Measurements from ENCODE around the gene OLR1.

OLR1 gene

DNA sequence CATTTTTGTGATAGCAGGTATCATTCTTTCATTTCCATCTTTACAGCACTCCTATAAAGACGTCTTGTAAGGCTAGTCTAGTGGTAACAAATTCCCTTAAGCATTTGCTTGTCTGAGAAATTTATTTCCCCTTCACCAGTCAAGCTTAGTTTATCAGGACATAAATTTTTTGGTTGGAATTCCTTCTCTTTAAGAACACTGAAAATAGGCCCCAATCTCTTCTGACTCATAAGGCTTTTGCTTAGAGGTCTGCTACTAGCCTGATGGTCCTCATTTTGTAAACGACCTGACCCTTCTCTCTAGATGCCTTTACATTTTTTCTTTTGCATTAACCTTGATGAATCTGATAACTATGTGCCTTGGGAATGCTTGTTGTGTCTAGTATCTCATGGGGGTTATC, 20.3 kb downstream of the OLR1 start:
- no peak for DNase-seq

DNA sequence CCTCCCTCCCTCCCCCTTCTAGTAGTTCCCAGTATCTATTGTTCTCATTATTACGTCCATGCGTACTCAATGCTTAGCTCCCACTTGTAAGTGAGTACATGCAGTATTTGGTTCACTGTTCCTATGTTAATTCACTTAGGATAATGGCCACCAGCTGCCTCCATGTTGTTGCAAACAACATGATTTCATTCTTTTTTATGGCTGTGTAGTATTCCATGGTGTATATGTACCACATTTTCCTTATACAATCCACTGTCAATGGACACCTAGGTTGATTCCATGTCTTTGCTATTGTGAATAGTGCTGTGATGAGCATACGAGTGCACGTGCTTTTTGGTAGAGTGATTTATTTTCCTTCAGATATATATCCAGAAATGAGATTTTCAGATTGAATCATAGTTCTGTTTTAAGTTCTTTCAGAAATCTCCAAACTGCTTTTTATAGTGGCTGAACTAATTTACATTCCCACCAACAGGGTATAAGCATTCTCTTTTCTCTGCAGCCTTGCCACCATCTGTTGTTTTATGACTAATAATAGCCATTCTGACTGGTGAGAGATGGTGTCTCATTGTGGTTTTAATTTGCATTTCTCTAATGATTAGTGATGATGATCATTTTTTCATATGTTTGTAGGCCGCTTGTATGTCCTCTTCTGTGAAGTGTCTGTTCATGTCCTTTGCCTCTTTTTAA, 24.1 kb downstream of the OLR1 start:
- no peak for DNase-seq

DNA sequence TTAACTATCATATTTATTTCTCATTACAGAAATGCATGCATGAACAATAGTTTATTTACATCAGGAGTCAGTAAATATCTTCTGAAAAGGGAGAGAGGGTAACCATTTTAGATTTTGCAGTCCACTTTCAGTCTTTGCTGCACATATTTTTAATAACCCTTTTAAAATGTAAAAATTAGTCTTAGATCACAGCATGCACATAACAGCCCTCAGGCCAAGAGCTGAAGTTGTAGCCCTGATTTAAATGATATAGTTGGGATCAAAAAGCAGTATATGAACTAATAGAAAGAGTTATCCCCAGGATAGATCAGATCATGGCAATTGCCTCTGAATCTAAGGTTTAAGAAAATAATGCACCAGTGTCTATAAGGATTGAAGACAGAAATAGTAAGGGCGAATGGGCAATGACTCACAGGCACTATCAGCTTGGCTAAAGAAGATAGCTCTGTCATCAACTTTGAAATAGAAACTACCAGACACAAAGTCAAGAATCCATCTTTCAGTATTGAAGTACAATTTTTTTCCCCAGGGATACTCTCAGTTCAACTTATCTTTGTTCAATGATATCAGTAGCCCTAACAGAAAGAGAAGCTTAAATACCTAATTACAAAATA, 28.8 kb downstream of the OLR1 start:
- DNase-seq, result no peak

DNA sequence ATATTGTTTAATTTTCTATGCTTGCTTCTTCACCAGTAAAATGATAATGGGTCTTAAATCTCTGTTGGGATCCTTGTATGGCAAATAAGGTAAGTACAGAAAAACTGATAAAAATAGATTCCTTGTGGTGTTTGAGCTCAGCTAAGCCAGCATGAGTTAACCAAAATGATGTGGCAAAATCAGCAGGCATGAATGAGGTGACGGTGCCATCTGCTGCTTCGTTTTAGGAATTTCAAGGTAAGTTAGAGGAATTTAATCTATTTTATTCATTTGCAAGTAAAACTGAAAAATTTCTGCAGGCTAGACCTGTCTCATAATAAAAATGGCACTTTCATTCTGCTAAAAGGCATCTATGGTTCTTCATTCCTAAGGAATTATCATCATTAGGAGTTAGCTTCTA, 31.9 kb downstream of the OLR1 start:
- peak in 1 of 2 experiments; percentile 34 for DNase-seq

DNA sequence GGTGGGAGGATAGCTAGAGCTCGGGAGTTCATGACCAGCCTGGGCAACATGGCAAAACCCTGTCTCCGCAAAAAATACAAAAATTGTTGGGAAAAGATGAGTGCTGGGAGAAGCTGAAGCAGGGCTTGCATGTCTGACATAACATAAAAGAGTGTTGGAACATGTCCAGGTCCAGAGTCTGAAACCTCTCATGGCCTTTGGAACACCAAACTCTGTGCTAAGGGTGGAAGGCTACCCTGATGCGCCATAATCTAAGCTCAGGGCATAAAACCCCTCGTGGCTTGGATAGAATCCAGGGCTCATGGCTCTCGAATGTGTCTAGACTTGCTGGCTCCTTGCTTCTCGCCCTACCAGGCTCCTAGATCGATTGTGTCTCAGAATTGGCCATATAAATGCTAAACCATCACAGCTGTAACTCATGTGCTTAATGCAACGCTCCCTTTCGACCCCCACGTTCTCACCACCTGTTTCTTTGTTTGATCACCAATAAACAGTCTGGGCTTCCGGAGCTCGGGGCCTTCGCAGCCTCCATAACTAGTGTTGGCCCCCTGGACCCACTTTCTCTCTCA, 35.2 kb downstream of the OLR1 start:
- no peak for DNase-seq

DNA sequence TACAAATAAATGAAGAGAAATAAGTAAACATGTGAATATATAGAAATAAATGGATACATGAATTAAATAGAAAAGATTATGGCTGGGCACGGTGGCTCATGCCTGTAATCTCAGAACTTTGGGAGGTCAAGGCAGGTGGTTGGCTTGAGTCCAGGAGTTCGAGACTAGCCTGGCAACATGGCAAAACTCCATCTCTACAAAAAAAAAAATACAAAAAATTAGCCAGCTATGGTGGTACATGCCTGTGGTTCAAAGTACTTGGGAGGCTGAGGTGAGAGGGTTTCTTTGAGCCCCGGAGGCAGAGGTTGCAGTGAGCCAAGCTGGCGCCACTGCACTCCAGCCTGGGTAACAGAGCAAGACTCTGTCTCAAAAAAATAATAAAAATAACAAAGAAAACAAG, 36.8 kb downstream of the OLR1 start:
- no peak for DNase-seq

DNA sequence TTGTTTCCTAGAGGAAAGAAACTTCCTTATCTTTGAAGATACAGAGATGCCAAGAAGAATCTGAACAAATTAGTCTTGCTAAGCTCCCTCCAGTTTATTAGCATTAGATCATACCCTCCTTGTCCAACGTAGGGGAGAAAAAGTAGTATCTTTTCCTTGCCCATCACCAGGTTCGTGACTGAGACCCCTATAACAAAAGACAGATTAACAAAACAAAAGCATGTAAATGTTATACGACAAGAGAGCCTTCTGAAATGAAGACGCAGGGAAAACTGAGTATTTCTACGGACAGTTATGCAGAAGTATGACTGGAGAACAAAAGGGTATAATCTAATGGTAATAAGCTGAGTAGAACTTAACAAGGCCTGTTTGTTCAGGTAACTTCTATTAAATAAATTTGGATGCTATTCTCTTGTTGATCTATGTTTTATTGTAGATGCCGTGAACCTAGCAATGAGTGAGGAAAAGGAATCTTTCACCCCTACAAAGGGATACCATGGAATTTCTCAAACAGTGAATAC, 39.0 kb downstream of the OLR1 start:
- DNase-seq, result no peak

DNA sequence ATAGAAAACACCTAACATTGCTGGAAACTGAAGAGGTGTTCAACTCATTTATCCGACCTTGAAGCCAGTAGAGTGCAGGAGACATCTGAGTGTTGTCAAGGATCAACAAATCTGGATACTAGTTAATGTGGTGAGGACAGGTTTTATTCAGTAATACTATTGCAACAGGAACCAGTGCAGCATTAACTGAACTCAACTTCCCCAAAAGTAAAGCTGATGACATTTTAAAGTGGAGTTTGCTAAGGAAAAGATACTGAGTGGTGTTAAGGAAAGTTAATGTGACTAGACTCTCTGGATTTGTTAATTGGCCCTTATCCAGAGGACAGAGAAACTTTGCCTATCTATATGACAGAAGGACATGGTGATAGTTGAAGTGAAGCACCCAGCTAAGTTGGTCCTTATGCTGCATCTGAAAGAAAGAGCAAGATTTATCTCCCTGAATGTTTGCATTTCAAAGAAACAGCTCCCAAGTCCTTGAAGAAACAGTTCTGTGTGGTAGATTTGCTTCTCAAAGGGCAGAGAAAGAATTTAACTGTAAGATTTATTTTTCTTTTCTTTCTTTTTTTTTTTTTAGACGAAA, 40.7 kb downstream of the OLR1 start:
- DNase-seq, result no peak

DNA sequence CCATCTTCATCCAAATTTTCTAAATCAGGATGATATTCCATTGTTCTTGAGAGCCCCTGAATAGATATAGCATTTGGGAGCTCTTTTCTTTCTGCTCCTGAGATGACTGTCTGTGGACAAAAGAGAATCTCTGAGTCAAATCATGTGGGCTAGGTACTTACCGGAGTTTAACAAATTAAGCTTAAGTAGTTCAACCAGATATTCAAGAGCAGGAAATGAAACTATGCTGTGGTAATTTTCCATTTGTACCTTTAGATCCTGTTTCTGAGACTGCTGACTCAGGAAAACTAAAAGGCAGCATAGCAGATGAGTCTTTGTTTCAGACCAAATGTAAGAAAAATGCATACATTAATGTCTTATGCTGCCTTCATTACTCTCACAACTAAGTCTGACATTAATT, 41.9 kb downstream of the OLR1 start, which contains the start of gene CLEC7A:
Gene CLEC7A (minus strand): TSS at position 158 of the 400 bp plus-strand sequence. CDS start 117 bp downstream, at position 41.
- no peak for DNase-seq

DNA sequence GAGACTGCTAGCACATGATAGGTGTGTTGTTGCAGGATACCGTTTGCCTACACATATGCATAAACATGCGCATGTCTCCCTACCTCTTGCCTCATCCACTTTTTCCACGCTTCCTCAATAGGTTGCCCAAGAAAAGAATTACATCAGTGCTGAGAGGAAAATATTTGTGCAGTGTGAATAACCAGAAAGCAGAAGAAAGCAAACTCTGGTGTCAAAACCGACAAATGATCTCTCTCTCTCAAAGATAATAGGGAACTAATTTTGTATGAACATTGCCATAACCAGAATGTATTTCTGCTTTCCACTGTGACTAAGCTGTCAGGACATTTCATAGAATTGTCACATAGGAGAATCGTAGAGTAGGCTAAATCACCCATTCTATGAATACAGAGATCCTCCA, 43.2 kb downstream of the OLR1 start:
- DNase-seq, result no peak

DNA sequence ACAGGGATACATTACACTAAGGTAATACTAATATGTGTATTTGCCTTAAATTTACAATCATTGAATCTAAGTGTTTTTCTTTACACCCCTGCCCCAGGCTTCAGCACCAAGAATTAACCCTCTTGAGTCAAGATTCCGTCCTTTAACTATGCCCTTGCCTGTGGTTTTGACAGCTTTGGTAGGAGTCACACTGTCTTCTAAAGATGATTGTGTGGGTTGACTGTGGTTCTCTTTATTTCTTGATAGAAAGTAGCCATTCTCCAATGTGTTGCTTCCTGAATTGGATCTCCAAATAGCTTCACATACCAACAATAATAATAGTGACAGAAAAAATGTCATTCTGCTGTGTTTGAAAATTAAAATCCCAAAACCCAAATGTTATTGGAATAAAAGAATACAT, 45.5 kb downstream of the OLR1 start:
- DNase-seq, result no peak

DNA sequence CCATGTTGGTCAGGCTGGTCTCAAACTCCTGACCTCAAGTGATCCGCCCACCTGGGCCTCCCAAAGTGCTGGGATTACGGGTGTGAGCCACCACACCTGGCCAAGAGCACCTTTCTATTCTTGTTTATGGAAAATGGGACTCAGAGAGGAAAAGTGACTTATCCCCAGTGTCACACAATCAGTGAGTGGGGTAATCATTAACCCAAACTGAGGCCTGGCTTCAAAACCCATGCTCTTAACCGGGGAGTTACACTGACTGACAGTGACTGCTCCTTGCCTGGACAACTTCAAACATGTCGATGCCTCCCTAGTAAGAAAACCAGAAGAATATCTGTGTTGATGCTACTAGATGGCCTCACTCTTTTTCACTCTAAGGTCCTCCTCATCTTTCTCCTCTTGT, 49.2 kb downstream of the OLR1 start:
- no peak for DNase-seq

DNA sequence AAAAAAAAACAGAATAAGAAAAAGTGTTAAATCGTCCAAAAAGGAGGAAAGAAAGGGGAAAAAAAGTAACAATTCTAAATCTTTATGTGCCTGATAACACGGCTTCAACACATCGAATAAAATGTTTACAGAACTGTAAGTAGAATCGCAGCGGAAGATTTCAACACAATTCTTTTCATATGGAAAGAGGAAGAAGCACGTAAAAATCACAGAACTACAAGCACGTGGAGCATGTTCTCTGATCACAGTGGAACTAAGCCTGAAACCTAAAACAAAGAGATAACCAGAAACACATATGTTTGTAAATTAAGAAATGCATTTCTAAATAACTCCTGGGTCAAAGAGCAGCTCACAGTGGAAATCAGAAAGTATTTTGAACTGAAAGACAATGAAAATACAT, 50.7 kb downstream of the OLR1 start:
- DNase-seq, result no peak

DNA sequence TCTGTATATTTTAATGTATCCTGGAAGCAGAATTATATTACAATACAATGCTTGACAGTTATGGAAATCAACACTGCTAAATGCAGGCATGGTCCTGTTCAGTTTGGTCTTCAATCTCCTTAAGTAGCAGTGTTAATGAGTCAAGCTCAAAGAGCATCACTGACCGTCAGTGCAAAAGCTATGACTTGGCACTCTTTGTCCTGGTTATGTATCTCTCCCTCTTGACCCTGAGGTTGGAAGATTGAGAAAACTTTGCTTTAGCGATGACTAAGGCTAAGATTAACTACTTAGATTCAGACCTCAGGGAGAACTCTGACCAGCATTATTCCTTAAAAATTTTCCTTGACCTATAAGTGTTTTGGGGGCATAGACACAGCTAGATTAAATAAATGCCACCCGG, 52.9 kb downstream of the OLR1 start:
- DNase-seq, result no peak

DNA sequence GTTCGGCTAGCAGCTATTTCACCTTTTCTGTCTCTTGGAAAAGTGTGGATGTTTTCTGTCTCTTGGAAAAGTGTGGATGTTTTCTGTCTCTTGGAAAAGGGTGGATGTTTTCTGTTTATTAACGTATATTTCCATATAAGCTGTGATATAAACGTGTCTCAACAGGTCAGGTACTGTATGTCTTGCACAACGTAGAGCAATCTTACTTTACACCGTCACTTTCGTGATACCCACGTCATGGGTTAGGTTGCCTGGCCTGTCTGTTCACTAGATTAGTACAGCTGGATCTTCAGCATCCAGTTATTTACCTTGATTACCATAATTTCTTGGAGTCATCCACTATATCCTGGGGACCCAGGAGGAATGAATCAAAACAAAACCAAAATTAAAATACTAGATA, 56.0 kb downstream of the OLR1 start:
- no peak for DNase-seq

DNA sequence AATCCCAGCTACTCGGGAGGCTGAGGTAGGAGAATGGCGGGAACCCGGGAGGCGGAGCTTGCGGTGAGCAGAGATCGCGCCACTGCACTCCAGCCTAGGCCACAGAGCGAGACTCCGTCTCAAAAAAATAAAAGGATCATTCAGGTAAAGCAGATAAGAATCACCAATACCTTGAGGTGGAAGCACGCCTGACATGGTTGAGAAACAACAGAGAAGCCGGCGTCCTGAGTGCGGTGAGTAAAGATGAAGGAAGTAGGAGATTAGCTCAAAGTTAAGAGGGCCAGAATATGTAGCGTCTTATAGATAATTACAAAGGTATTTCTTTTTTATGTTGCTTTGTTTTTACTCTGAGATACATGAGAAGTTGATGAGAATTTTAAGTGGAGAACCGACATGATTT, 56.6 kb downstream of the OLR1 start:
- DNase-seq, result no peak

DNA sequence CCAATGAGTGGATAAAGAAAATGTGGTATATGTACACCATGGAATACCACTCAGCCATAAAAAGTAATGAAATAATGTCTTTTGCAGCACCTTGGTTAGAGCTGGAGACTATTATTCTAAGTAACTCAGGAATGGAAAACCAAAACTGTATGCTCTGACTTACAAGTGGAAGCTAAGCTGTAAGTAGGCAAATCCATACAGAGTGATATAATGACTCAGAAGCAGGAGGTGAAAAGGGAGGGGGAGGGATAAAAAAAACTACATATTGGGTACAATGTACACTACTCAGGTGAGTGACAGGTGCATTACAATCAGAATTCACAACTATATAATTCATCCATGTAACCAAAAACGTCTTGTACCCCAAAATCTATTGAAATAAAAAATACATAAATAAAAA, 58.0 kb downstream of the OLR1 start:
- DNase-seq, result no peak

DNA sequence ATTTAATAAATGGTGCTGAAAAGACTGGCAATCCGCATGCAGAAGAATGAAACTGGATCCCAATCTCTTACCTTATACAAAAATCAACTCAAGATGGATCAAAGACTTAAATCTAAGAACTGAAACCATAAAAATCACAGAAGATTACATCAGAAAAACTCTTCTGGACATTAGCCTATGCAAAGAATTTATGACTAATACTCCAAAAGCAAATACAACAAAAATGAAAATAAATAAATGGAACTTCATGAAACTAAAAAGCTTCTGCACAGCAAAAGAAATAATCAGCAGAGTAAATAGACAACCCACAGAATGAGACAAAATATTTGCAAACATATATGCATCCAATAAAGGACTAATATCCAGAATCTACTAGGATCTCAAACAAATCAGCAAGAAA, 58.9 kb downstream of the OLR1 start:
- no peak for DNase-seq

DNA sequence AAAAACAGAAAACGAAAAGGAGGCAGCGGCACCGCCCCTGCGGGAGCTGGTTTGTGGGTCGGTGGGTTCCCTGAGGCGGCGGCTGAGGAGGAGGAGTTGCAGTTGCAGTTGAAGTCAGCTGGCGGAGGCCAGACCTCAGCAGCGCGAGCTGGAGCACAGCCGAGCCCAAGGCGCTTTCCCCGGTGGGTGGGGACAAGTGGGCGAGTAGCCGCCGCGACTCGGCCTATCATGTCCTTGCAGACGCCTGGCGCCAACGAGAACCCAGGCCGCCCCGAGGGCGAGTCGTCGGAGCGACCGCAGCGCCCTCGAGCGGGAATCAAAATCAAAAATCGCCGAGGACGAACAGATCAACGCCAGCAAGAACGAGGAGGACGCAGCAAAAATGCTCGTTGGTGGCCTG, 60.5 kb downstream of the OLR1 start:
- no peak for DNase-seq

DNA sequence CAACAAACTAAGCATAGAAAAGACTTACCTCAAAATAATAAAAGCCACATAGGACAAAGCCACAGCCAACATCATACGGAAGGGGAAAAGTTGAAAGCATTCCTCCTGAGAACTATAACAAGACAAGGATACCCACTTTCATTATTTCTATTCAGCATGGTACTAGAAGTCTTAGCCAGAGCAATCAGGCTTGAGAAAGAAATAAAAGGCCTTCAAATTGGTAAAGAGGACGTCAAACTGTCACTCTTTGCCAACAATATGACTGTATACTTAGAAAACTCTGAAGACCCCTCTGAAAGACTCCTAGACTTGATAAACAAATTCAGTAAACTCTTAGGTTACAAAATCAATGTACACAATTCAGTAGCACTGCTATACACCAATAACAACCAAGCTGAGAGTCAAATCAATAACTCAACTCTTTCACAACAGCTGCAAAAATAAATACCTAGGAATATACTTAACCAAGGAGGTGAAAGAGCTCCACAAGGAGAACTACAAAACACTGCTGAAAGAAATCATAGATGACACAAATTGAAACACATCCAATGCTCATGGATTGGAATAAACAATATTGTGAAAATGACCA, 61.6 kb downstream of the OLR1 start:
- no peak for DNase-seq
